Endothelial cell of umbilical vein (primary cell): ENCODE measurements around the gene TARBP1. TPM values are rescaled to one million over a fixed set of nuclear protein-coding genes. Genes with fewer than 3 reads are reported as not detected.

Experiments
- Bru-seq: library from RNA; stranded (reverse); fragments of 400-500 nt; gene quantifications from one replicate; lab custom pipeline; 2021; lab: Mats Ljungman, UMichigan
- BruChase-seq, 2 experiments: library from RNA; stranded (reverse); fragments of 400-500 nt; gene quantifications; one replicate each; lab custom pipeline; 2021; lab: Mats Ljungman, UMichigan
- BruUV-seq: library from RNA; stranded (reverse); fragments of 400-500 nt; replicated peaks from 2 replicates; lab custom pipeline; 2021; lab: Mats Ljungman, UMichigan
- CTCF ChIA-PET: fragments of 300-600, 350-600 bp; sonication (Branson Sonifier 250); formaldehyde crosslinking; loops from one replicate; lab custom pipeline; 2021; ENCODE audit warnings: antibody characterized with exemption, inconsistent platforms; lab: Charles Lee
- POLR2A ChIA-PET: fragments of 300-600, 350-600 bp; sonication (Branson Sonifier 250); formaldehyde crosslinking; loops from one replicate; lab custom pipeline; 2021; ENCODE audit warnings: antibody characterized with exemption, inconsistent platforms; lab: Charles Lee
- DNase-seq: peaks from one replicate; pipeline ENCODE4 v3.0.0-alpha.2; 2011; ENCODE audit warnings: low read depth, low spot score
- FAIRE-seq: peaks from 2 replicates; lab custom pipeline; 2011; peaks lifted over from hg19 to GRCh38; lab: Jason Lieb, UNC
- H2AFZ ChIP-seq: 2 replicates; pipeline ENCODE4 v1.6.0; 2012; ENCODE audit warnings: low read depth, low read length, control low read depth, inconsistent platforms
- H3K27ac ChIP-seq: 2 replicates; pipeline ENCODE4 v1.5.1; 2011; ENCODE audit warnings: low read depth, mild to moderate bottlenecking, control low read depth, low read length, moderate library complexity; ENCODE audit not compliant: insufficient read depth
- H3K27me3 ChIP-seq, 2 experiments: 2 replicates each; pipeline versions ENCODE4 v1.6.0 to v1.6.1; 2011; ENCODE audit warnings: low read length in 2 of 2, mixed read lengths in 1 of 2; ENCODE audit not compliant: control insufficient read depth in 2 of 2, insufficient read depth in 2 of 2
- H3K36me3 ChIP-seq, 2 experiments: 2 replicates in 1 of 2; 3 replicates in 1 of 2; pipeline ENCODE4 v1.5.1; 2011; ENCODE audit warnings: low read length in 2 of 2, mild to moderate bottlenecking in 1 of 2, moderate library complexity in 1 of 2; ENCODE audit not compliant: control insufficient read depth in 2 of 2, insufficient read depth in 2 of 2; ENCODE audit errors: extremely low read depth in 1 of 2
- H3K4me1 ChIP-seq: 3 replicates; pipeline ENCODE4 v1.5.1; 2011; ENCODE audit warnings: mild to moderate bottlenecking, low read length; ENCODE audit not compliant: control insufficient read depth, insufficient read depth; ENCODE audit errors: extremely low read depth
- H3K4me2 ChIP-seq: 2 replicates; pipeline ENCODE4 v1.6.1; 2011; ENCODE audit warnings: low read length, control low read depth, mixed read lengths; ENCODE audit not compliant: insufficient read depth
- H3K4me3 ChIP-seq, 3 experiments: fragments of 200-600 bp in 1 of 3; sonication (generic), shearing (Covaris generic) in 1 of 3; replicated peaks in 1 of 3; 2 replicates each; pipeline ENCODE4 v1.5.1; 2011 to 2016; ENCODE audit warnings: control low read depth in 3 of 3, low read length in 3 of 3, mild to moderate bottlenecking in 2 of 3, inconsistent platforms in 1 of 3, low read depth in 1 of 3, moderate library complexity in 1 of 3; ENCODE audit not compliant: insufficient read depth in 1 of 3
- H3K79me2 ChIP-seq: 2 replicates; pipeline ENCODE4 v1.6.0; 2012; ENCODE audit warnings: low read length, inconsistent platforms; ENCODE audit not compliant: control insufficient read depth, insufficient read depth
- H3K9ac ChIP-seq: replicated peaks from 2 replicates; pipeline ENCODE3; 2011; ENCODE audit warnings: low read length, control low read depth; ENCODE audit not compliant: insufficient read depth; ENCODE audit errors: extremely low read depth
- H3K9me1 ChIP-seq: replicated peaks from 3 replicates; pipeline ENCODE4 v1.6.0; 2011; ENCODE audit warnings: mild to moderate bottlenecking, low read length; ENCODE audit not compliant: control insufficient read depth, insufficient read depth; ENCODE audit errors: extremely low read depth
- H3K9me3 ChIP-seq: replicated peaks from 2 replicates; pipeline ENCODE4 v1.5.1; 2012; ENCODE audit warnings: low read length, inconsistent platforms; ENCODE audit not compliant: control insufficient read depth, insufficient read depth
- H4K20me1 ChIP-seq: replicated peaks from 2 replicates; pipeline ENCODE3; 2011; ENCODE audit warnings: mild to moderate bottlenecking, low read length; ENCODE audit not compliant: control insufficient read depth, insufficient read depth; ENCODE audit errors: extremely low read depth
- CTCF ChIP-seq, 2 donors: IDR thresholded peaks; 1 replicate in 1 of 2; 2 replicates in 1 of 2; pipeline ENCODE4 v1.5.1; 2011; ENCODE audit warnings: low read length in 2 of 2, mild to moderate bottlenecking in 2 of 2, moderate library complexity in 2 of 2, control low read depth in 1 of 2, inconsistent platforms in 1 of 2, low read depth in 1 of 2; ENCODE audit not compliant: insufficient read depth in 1 of 2; ENCODE audit errors: extremely low read depth in 1 of 2
- EZH2 ChIP-seq: IDR thresholded peaks from 2 replicates; pipeline ENCODE4 v1.6.1; 2012; ENCODE audit warnings: borderline replicate concordance, low read depth, mild to moderate bottlenecking, moderate library complexity, low read length, inconsistent platforms; ENCODE audit not compliant: severe bottlenecking
- FOS ChIP-seq: IDR thresholded peaks from 2 replicates; pipeline ENCODE4 v1.6.1; 2011; ENCODE audit warnings: mild to moderate bottlenecking, low read length, moderate library complexity, borderline replicate concordance; ENCODE audit not compliant: insufficient read depth
- JUN ChIP-seq: IDR thresholded peaks from 2 replicates; pipeline ENCODE4 v1.6.1; 2011; ENCODE audit warnings: borderline replicate concordance, low read depth; ENCODE audit not compliant: insufficient read length, insufficient read depth
- MAX ChIP-seq: IDR thresholded peaks from 2 replicates; pipeline ENCODE4 v1.6.1; 2011; ENCODE audit not compliant: insufficient read depth, insufficient read length
- POLR2A ChIP-seq: IDR thresholded peaks from 2 replicates; pipeline ENCODE4 v1.6.1; 2012; ENCODE audit warnings: low read depth, mild to moderate bottlenecking, control low read depth, low read length
- POLR2AphosphoS5 ChIP-seq: IDR thresholded peaks from 2 replicates; pipeline ENCODE4 v1.6.1; 2012; ENCODE audit warnings: low read depth, mild to moderate bottlenecking, control low read depth, low read length, moderate library complexity; ENCODE audit not compliant: insufficient read depth
- dilution Hi-C: fragments of 300-500 bp; cut with MboI; formaldehyde crosslinking; loops from one replicate; pipeline ENCODE4 v1.15.0; 2019; ENCODE audit warnings: low sequenced_read_pairs; ENCODE audit not compliant: extremely low pct_ligation_motif_present
- intact Hi-C: fragments of 100-400 bp; cut with micrococcal nuclease; formaldehyde crosslinking; loops from one replicate; pipeline ENCODE4 v1.10.0; 2022
- long read RNA-seq: library from polyadenylated mRNA; stranded (forward); transcript quantifications from one replicate; pipeline ENCODE4 v2.0.0, GENCODE V29; 2021
- polyA minus RNA-seq, 3 experiments: library from RNA; depleted of rRNA, polyadenylated mRNA; stranded (reverse); fragments of >200 nt; gene quantifications; 1 replicate in 1 of 3; 2 replicates in 2 of 3; pipeline ENCODE4 v1.2.3, GENCODE V29; 2011
- polyA plus RNA-seq, 4 experiments: library from polyadenylated mRNA; depleted of rRNA in 3 of 4; stranded (reverse) in 3 of 4; unstranded in 1 of 4; fragments of >200 nt; gene quantifications; 2 replicates each; pipeline versions ENCODE4 v1.2.1 to v1.2.3, GENCODE V29; 2011 to 2012; ENCODE audit warnings: missing spikeins in 1 of 4
- total RNA-seq: library from RNA; stranded (reverse); gene quantifications from 2 replicates; pipeline ENCODE4 v1.2.3, GENCODE V29; 2021

The TARBP1 gene
- total RNA-seq (21.0 and 23.4 TPM in 2 replicates), polyA plus RNA-seq (17.3 and 20.4 TPM in 2 replicates), polyA minus RNA-seq (21.2 and 27.0 TPM in 2 replicates), Bru-seq, nascent RNA (percentile 70 among the genes with signal in this experiment), BruChase-seq, experiment 1, labeled RNA remaining after a 6-hour chase (percentile 58 among the genes with signal in this experiment), BruChase-seq, experiment 2, labeled RNA remaining after a 2-hour chase (percentile 66 among the genes with signal in this experiment)
- polyA plus RNA-seq (2011; cell fraction: cytosol; rRNA removed): 13.1 and 14.5 TPM in 2 replicates
- 110 and 116 TPM in 2 replicates for polyA plus RNA-seq (2011; cell fraction: nucleus; rRNA removed)
- polyA plus RNA-seq (2012): 17.4 and 18.0 TPM in 2 replicates
- polyA minus RNA-seq (2011; cell fraction: cytosol; rRNA and poly(A)+ RNA removed): 14.7 TPM
- 22.8 and 30.0 TPM in 2 replicates for polyA minus RNA-seq (2011; cell fraction: nucleus; rRNA and poly(A)+ RNA removed)
- long read RNA-seq, full-length matches to known transcripts: 3 of 13 reads
- long read RNA-seq, partial matches to known transcripts: 3 of 13 reads
- long read RNA-seq, other reads (novel, unspliced or antisense): 7 of 13 reads

GRCh38 chr1:234478481-234479309, at the start of gene TARBP1:
TSS of gene TARBP1 (minus strand) at chr1:234479179. CDS start at chr1:234479103, 76 bp downstream.
- FAIRE-seq: peak; percentile 63
- peak within 1 kb of the TSS; percentile 35 for H3K27ac ChIP-seq

More at GRCh38 chr1:234478481-234479309, at the start of gene TARBP1:
- H3K4me3 ChIP-seq: peak within 1 kb of the TSS; percentile 46 to 78 (median 48)
- peaks cover 18 to 21% of the 10 kb centered on the region in 2 experiments for H3K27me3 ChIP-seq
- intact Hi-C loops (loop anchor here (1.0 to 10.0 kb wide), 4 partner anchors 105 to 1026 kb away; partner anchors contain the start of genes B3GALNT2 and COA6), dilution Hi-C loops (no loop called here)
- peak; percentile 75 for DNase-seq
- CTCF ChIA-PET: interaction anchor here (0.6 to 2.1 kb wide), 8 partner anchors 9 to 938 kb away, joined by 3 to 10 read pairs (median 4); partner anchors contain the start of gene COA6
- peak within 1 kb of the TSS; percentile 63 for H3K9ac ChIP-seq
- peaks cover 9% of the 10 kb centered on the region for H3K79me2 ChIP-seq
- H4K20me1 ChIP-seq: no peaks in the 10 kb centered on the region
- no peaks in the 10 kb centered on the region for H3K9me1 ChIP-seq
- peaks cover 6% of the 10 kb centered on the region for H3K4me1 ChIP-seq
- H3K9me3 ChIP-seq: no peaks in the 10 kb centered on the region
- H3K4me2 ChIP-seq: peak within 1 kb of the TSS; percentile 95
- no TSS peak for BruUV-seq
- H2AFZ ChIP-seq: peak within 1 kb of the TSS; percentile 80
- POLR2A ChIA-PET: no interaction called here
- no peaks in the 10 kb centered on the region for H3K36me3 ChIP-seq
- TF ChIP-seq POLR2A: peak; percentile 71
- no peak for TF ChIP-seq JUN
- peak; percentile 54 for TF ChIP-seq POLR2AphosphoS5
- TF ChIP-seq MAX: no peak
- no peak for TF ChIP-seq FOS
- no peak for TF ChIP-seq EZH2
- TF ChIP-seq CTCF (IDR thresholded peaks at IDR 0.05; ENCODE audit: extremely low read depth in 1 of 2, insufficient read depth in 1 of 2, low read depth in 1 of 2, low read length in 2 of 2): peak in 1 of 2 donors; percentile 27
